ENCODE results near the gene ZNF700.

ZNF700 gene

GRCh38 chr19:11927227-11927626 lies 2.3 kb downstream of the ZNF700 start (continued):
- TF ChIP-seq ZNF138 (tag by site-specific recombination; IDR thresholded peaks at IDR 0.05; ENCODE audit: borderline replicate concordance) (no peak), ZSCAN18 (tag by site-specific recombination; IDR thresholded peaks at IDR 0.05) (no peak), ZNF521 (tag by site-specific recombination; IDR thresholded peaks at IDR 0.05) (no peak), GLIS2 (tag by site-specific recombination; IDR thresholded peaks at IDR 0.05) (no peak), PRDM1 (tag by site-specific recombination; IDR thresholded peaks at IDR 0.05) (no peak), ZNF624 (tag by site-specific recombination; IDR thresholded peaks at IDR 0.05) (no peak), SCRT1 (tag by site-specific recombination; IDR thresholded peaks at IDR 0.05; ENCODE audit: borderline replicate concordance) (no peak), ZNF704 (tag by site-specific recombination; IDR thresholded peaks at IDR 0.05) (no peak), ZNF561 (tag by site-specific recombination; IDR thresholded peaks at IDR 0.05; ENCODE audit: borderline replicate concordance) (no peak), ZBTB26 (tag by site-specific recombination; optimal IDR thresholded peaks at IDR 0.05) (no peak), HOXD13 (CRISPR knock-in tag; IDR thresholded peaks at IDR 0.05; ENCODE audit: borderline replicate concordance) (no peak), ZBTB21 (tag by site-specific recombination; IDR thresholded peaks at IDR 0.05) (no peak), HOXC10 (CRISPR knock-in tag; IDR thresholded peaks at IDR 0.05) (no peak), ZFHX2 (tag by site-specific recombination; conservative IDR thresholded peaks at IDR 0.05) (no peak), OSR2 (tag by site-specific recombination; IDR thresholded peaks at IDR 0.05) (no peak), ZBTB1 (tag by site-specific recombination; IDR thresholded peaks at IDR 0.05) (no peak), ZNF777 (tag by site-specific recombination; IDR thresholded peaks at IDR 0.05; ENCODE audit: borderline replicate concordance) (no peak), ZNF324 (tag by site-specific recombination; IDR thresholded peaks at IDR 0.05) (no peak), ZNF747 (tag by site-specific recombination; IDR thresholded peaks at IDR 0.05) (no peak), ZNF37A (tag by site-specific recombination; IDR thresholded peaks at IDR 0.05) (no peak), ZBTB8A (tag by site-specific recombination; IDR thresholded peaks at IDR 0.05) (peak; percentile 76)

- H3K9me3 ChIP-seq (ENCODE audit: control insufficient read depth, insufficient read depth, low read depth, low read length), result no peaks in the 10 kb centered on the region
- H3K4me3 ChIP-seq (ENCODE audit: low read depth, low read length), result no peak overlapping the region
- no peak for TF ChIP-seq ZNF248 (tag by site-specific recombination; IDR thresholded peaks at IDR 0.05)
- H3K27ac ChIP-seq (ENCODE audit: extremely low read depth, low read depth, low read length), result no peak overlapping the region
- no peaks in the 10 kb centered on the region for H3K4me1 ChIP-seq (ENCODE audit: control insufficient read depth, insufficient read depth, low read length)
- H3K36me3 ChIP-seq (ENCODE audit: control insufficient read depth in 2 of 2, insufficient read depth in 1 of 2, low read length in 2 of 2), result peaks cover 0 to 16% of the 10 kb centered on the region in 2 experiments; a peak in 2 of 3 replicates
- ChIA-PET CTCF (no interaction called here), POLR2A (no interaction called here)
Measured at GRCh38 chr19:11931051-11931450, 6.1 kb downstream of the ZNF700 start.

GRCh38 chr19:11931513-11931912 lies 6.6 kb downstream of the ZNF700 start:
- Histone ChIP-seq H3K36me3 (ENCODE audit: control insufficient read depth in 2 of 2, insufficient read depth in 1 of 2, low read length in 2 of 2) (peaks cover 0 to 16% of the 10 kb centered on the region in 2 experiments; a peak in 2 of 3 replicates), H3K4me1 (ENCODE audit: control insufficient read depth, insufficient read depth, low read length) (no peaks in the 10 kb centered on the region), H3K27ac (ENCODE audit: extremely low read depth, low read depth, low read length) (no peak overlapping the region), H3K4me3 (ENCODE audit: low read depth, low read length) (no peak overlapping the region), H3K9me3 (ENCODE audit: control insufficient read depth, insufficient read depth, low read depth, low read length) (no peaks in the 10 kb centered on the region)
- CTCF ChIA-PET, result interaction anchor here (0.7 kb wide), 1 partner anchor 54 kb away, joined by 3 read pairs; no protein-coding TSS in a partner anchor
- POLR2A ChIA-PET, result no interaction called here
- TF ChIP-seq ZNF664 (tag by site-specific recombination; IDR thresholded peaks at IDR 0.05), result no peak
- TF ChIP-seq ZNF704 (tag by site-specific recombination; IDR thresholded peaks at IDR 0.05), result no peak
- no peak for TF ChIP-seq ZNF239 (tag by site-specific recombination; IDR thresholded peaks at IDR 0.05)
- TF ChIP-seq PBX3 (CRISPR knock-in tag; IDR thresholded peaks at IDR 0.05), result no peak
- TF ChIP-seq ZNF366 (tag by site-specific recombination; conservative IDR thresholded peaks at IDR 0.05), result no peak
- TF ChIP-seq AEBP2 (tag by site-specific recombination; IDR thresholded peaks at IDR 0.05; ENCODE audit: borderline replicate concordance), result no peak
- TF ChIP-seq ZNF426 (tag by site-specific recombination; IDR thresholded peaks at IDR 0.05), result no peak
- TF ChIP-seq ZNF610 (tag by site-specific recombination; IDR thresholded peaks at IDR 0.05; ENCODE audit: borderline replicate concordance), result no peak
